ENCODE results near the gene TEAD4. TPM values are rescaled to one million over a fixed set of nuclear protein-coding genes. Genes with fewer than 3 reads are reported as not detected.

TEAD4 gene
- total RNA-seq, 1 experiment from 2014 or later = 127 TPM

- no peak overlapping the region for H2BK20ac ChIP-seq (ENCODE audit: low read depth, low read length, poor library complexity, severe bottlenecking)
- no peak overlapping the region for H4K91ac ChIP-seq (ENCODE audit: insufficient read length, low read depth, low read length)
- H2AK5ac ChIP-seq (ENCODE audit: insufficient read length, low read length) = no peak overlapping the region
- peaks cover 4% of the 10 kb centered on the region for H3K23me2 ChIP-seq (ENCODE audit: insufficient read length, low read depth, low read length, poor library complexity, severe bottlenecking)
- no peak overlapping the region for H3K14ac ChIP-seq (ENCODE audit: insufficient read depth, low read length)
- no peak overlapping the region for H3K56ac ChIP-seq (ENCODE audit: insufficient read length, low read depth, low read length)
- no peak overlapping the region for H4K5ac ChIP-seq (ENCODE audit: insufficient read length, low read depth, low read length)
- H3K23ac ChIP-seq (ENCODE audit: insufficient read length, low read depth, low read length) = no peak overlapping the region
- Mint-ChIP-seq H3K4me1 (peaks cover 8% of the 10 kb centered on the region in 2 experiments), H3K27me3 (ENCODE audit: low read depth) (peaks cover 25% of the 10 kb centered on the region), H3K36me3 (ENCODE audit: insufficient read depth in 1 of 3, low read depth in 3 of 3) (no peaks in the 10 kb centered on the region), H3K9me3 (no peaks in the 10 kb centered on the region), H3K27ac (no peak overlapping the region), H3K4me3 (no peak overlapping the region)
- no peak overlapping the region for H3K4me2 ChIP-seq (ENCODE audit: insufficient read depth, insufficient read length, low read length)
- H3K27me3 ChIP-seq (ENCODE audit: insufficient read depth, low read length) = no peaks in the 10 kb centered on the region; the same call in 1 of the 2 replicates
- H2BK5ac ChIP-seq (ENCODE audit: insufficient read length, low read length) = no peak overlapping the region
- H2BK12ac ChIP-seq (ENCODE audit: insufficient read length, low read depth, low read length) = no peak overlapping the region
- no peak overlapping the region for H2BK120ac ChIP-seq (ENCODE audit: low read depth, low read length, poor library complexity, severe bottlenecking)
- no peak overlapping the region for H4K8ac ChIP-seq (replicated peaks; ENCODE audit: insufficient read length, low read depth, low read length)
- no peak overlapping the region for H3K18ac ChIP-seq (ENCODE audit: insufficient read length, low read depth, low read length)
- H2BK15ac ChIP-seq (ENCODE audit: low read depth, low read length) = no peak overlapping the region
- no peaks in the 10 kb centered on the region for H3K9me3 ChIP-seq (ENCODE audit: control insufficient read depth, low read depth, low read length)
- no peak overlapping the region for H2AFZ ChIP-seq (ENCODE audit: low read length)
- no peak overlapping the region for H3K27ac ChIP-seq (ENCODE audit: insufficient read length, low read depth, low read length)
- no peak overlapping the region for H3K9ac ChIP-seq (ENCODE audit: extremely low read depth, insufficient read length, low read length)
- DNase-seq = peak; percentile 93
- H3K79me1 ChIP-seq (ENCODE audit: insufficient read depth, low read depth, low read length, poor library complexity, severe bottlenecking) = no peaks in the 10 kb centered on the region
- no peaks in the 10 kb centered on the region for H3K4me1 ChIP-seq (ENCODE audit: insufficient read depth, low read length)
- no peak overlapping the region for H3K4ac ChIP-seq (ENCODE audit: low read depth, low read length)
- no peaks in the 10 kb centered on the region for H3K79me2 ChIP-seq (ENCODE audit: insufficient read depth, low read length)
- H4K20me1 ChIP-seq (ENCODE audit: control insufficient read depth, insufficient read depth, insufficient read length) = no peaks in the 10 kb centered on the region
- peak; percentile 99 for TF ChIP-seq CTCF (conservative IDR thresholded peaks at IDR 0.05)
- no CpG with 5 or more reads among the region's 13 CpGs for WGBS (ENCODE audit: extremely low coverage, insufficient read length, low lambda C conversion rate)
- H3T11ph ChIP-seq (ENCODE audit: low read length) = no peak overlapping the region
Observed at GRCh38 chr12:3073438-3074250, 114.4 kb downstream of the TEAD4 start.
